ENCODE data around the gene EIF4A2. TPM values are rescaled to one million over a fixed set of nuclear protein-coding genes. Genes with fewer than 3 reads are reported as not detected.

Gene EIF4A2
- total and polyA plus RNA-seq, 2 of the 13 experiments (the other 11 are each of a cell fraction or from before 2014, with no cell fraction given): 480 to 596 TPM

DNA sequence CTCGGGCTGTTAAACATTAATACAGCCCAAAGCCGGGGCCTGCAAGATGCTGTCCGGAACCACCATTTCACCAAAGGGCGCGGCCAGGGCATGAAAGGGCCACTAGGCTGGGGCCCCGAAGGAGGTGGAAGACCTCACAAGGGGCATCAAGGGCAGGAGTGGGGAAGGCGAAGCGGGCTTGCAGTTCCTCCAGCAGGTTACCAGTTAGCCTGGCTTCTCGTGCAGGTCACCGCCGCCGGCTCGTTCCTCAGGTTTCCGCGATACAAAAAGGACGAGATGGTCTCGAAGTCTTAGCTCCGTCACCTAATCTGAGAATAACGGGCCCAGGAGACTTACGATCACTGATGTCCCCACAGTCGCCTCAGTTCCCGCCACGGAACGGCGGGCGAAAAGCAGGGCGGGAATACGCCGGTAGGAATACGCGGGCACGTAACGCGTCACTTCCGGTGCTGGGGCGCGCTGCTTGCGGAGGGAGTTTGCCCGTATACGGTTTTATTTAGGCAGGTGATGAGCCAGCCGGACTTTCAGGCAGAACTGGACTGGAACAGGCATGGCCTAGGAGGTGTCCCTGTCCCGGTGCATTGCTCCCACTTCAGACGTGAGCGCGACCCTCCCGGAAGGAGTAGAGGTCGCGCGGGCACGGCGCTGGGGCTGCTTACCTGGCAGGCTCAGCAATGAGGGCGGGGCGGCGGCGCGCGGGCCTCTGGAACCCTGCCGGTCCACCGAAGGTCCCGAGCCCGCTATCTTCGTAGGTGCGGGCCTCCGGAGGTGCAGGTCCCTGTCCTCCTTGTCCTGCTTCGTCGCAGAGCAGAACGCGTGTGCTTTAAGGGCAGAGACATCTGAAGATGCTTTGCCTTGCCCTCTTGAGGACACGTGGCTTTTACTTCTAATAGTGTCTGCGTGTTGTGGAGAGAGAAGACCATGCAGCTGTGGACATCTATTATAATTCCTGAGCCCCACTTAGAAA, 23.0 kb downstream of the EIF4A2 start, which contains the start of gene RFC4 (continued):
- TF ChIP-seq ZNF10 (CRISPR knock-in tag; IDR thresholded peaks at IDR 0.05; ENCODE audit: borderline replicate concordance, low read depth) (no peak), SP5 (CRISPR knock-in tag; IDR thresholded peaks at IDR 0.05; ENCODE audit: borderline replicate concordance, low read depth) (no peak), NCOA2 (CRISPR knock-in tag; IDR thresholded peaks at IDR 0.05) (peak; percentile 65), ZNF503 (CRISPR knock-in tag; IDR thresholded peaks at IDR 0.05) (peak; percentile 48; the same call in 1 of the 2 replicates), GFI1 (CRISPR knock-in tag; IDR thresholded peaks at IDR 0.05; ENCODE audit: borderline replicate concordance) (0 out of 2 replicates have a peak, but pooled peaks have one; percentile 33), ZNF572 (CRISPR knock-in tag; IDR thresholded peaks at IDR 0.05) (no peak), TRIM22 (IDR thresholded peaks at IDR 0.05) (no peak), CBX5 (CRISPR knock-in tag; IDR thresholded peaks at IDR 0.05; ENCODE audit: borderline replicate concordance) (peak; percentile 24; the same call in 1 of the 2 replicates), ATF1 (CRISPR knock-in tag; IDR thresholded peaks at IDR 0.05) (peak; percentile 95), NFIB (CRISPR knock-in tag; IDR thresholded peaks at IDR 0.05; ENCODE audit: borderline replicate concordance) (no peak), POLR2G (IDR thresholded peaks at IDR 0.05; ENCODE audit: low read depth, low read length) (peak; percentile 93), SETDB1 (CRISPR knock-in tag; IDR thresholded peaks at IDR 0.05; ENCODE audit: borderline replicate concordance) (no peak), ZNF33B (CRISPR knock-in tag; IDR thresholded peaks at IDR 0.05) (peak; percentile 80; the same call in 1 of the 2 replicates), TEAD2 (CRISPR knock-in tag; IDR thresholded peaks at IDR 0.05) (0 out of 2 replicates have a peak, but pooled peaks have one; percentile 79), ZFP82 (CRISPR knock-in tag; IDR thresholded peaks at IDR 0.05; ENCODE audit: borderline replicate concordance) (no peak), ZHX2 (IDR thresholded peaks at IDR 0.05; ENCODE audit: low read depth) (peak; percentile 78; the same call in 1 of the 2 replicates), ZHX2 (CRISPR knock-in tag; IDR thresholded peaks at IDR 0.05; ENCODE audit: borderline replicate concordance) (no peak), FOXA3 (CRISPR knock-in tag; IDR thresholded peaks at IDR 0.05) (peak; percentile 36; the same call in 1 of the 2 replicates), KAT8 (CRISPR knock-in tag; IDR thresholded peaks at IDR 0.05) (peak; percentile 97), THYN1 (CRISPR knock-in tag; IDR thresholded peaks at IDR 0.05; ENCODE audit: borderline replicate concordance, low read depth) (no peak), ISL2 (CRISPR knock-in tag; IDR thresholded peaks at IDR 0.05) (peak; percentile 48; the same call in 1 of the 2 replicates)
